Pancreas (tissue), 10 donors: ENCODE measurements around the gene HIVEP2. TPM values are rescaled to one million over a fixed set of nuclear protein-coding genes. Genes with fewer than 3 reads are reported as not detected.

Source experiments
- ATAC-seq, 4 donors: fragments of 200-7000 bp; cut with Tn5 transposase; one replicate each; pipeline versions ENCODE4 v1.8.0 to v1.9.1; 2020; ENCODE audit warnings: mild to moderate bottlenecking in 4 of 4, moderate library complexity in 4 of 4
- DNase-seq, 6 donors: peaks; one replicate each; pipeline ENCODE4 v3.0.0-alpha.2; 2020
- FAIRE-seq: peaks from 2 replicates; lab custom pipeline; 2012; peaks lifted over from hg19 to GRCh38; lab: Jason Lieb, UNC
- H3K27ac ChIP-seq, 4 donors: fragments of 200-600 bp; sonication (generic); 1 replicate in 3 of 4; 2 replicates in 1 of 4; pipeline versions ENCODE4 v1.5.0 to v1.8.0; 2020
- H3K27me3 ChIP-seq, 4 donors: fragments of 200-600 bp; one replicate each; pipeline ENCODE4 v1.8.0; 2021
- H3K36me3 ChIP-seq, 3 donors: fragments of 200-600 bp; sonication (generic) in 1 of 3; one replicate each; pipeline versions ENCODE4 v1.5.0 to v1.8.0; 2020 to 2021
- H3K4me1 ChIP-seq, 3 donors: fragments of 200-600 bp; one replicate each; pipeline ENCODE4 v1.8.0; 2021
- H3K4me3 ChIP-seq, 4 donors: fragments of 200-600 bp; sonication (generic) in 2 of 4; one replicate each; pipeline versions ENCODE4 v1.5.0 to v1.8.0; 2020 to 2021
- H3K9me3 ChIP-seq, 4 donors: fragments of 200-600 bp; one replicate each; pipeline ENCODE4 v1.8.0; 2021
- WGBS, 2 donors: extraction: QIAGEN DNeasy Blood & Tissue Kit; methylation state at CpG; one replicate each; pipeline ENCODE4 v1.1.7; 2013; 5-methylcytosine and 5-hydroxymethylcytosine counted together
- intact Hi-C, 3 donors: fragments of 100-400 bp; cut with DNase I; formaldehyde crosslinking; loops; one replicate each; pipeline versions ENCODE4 v1.11.1 to v1.14.2; 2022
- polyA plus RNA-seq, 2 donors: library from polyadenylated mRNA; stranded (reverse); fragments of 200-250 nt; gene quantifications; one replicate each; pipeline ENCODE4 v1.2.3, GENCODE V29; 2013
- total RNA-seq, 6 donors: library from RNA; stranded (reverse); fragmentation: NEBNext Ultra II Directional in 4 of 6; extraction: Animal tissue kit (Norgen Biotek cat#: 25700) in 4 of 6; gene quantifications; one replicate each; pipeline versions ENCODE4 v1.2.1 to v1.2.4, GENCODE V29; 2021 to 2023
- TF ChIP-seq, protein P1 (sequence below), 4 donors: fragments of 200-600 bp; sonication (generic) in 3 of 4; IDR thresholded peaks; one replicate each; pipeline versions ENCODE4 v1.5.0 to v1.8.0; 2021; ENCODE audit warnings: antibody characterized with exemption in 4 of 4
- donor health status: healthy with polysubstance abuse.
- donor health status: DM: no; HTN: no; CAD: no; lungs with moderate emphysema.
- donor health status: DM: no; HTN: no; CAD: no.
- donor health status: control.
- donor health status: control.
- donor health status: Bipolar disorder and iron deficiency.
- donor health status: DM: yes; HTN: yes; CAD: no.
- donor health status: DM: no; HTN: no; CAD: no.
- donor health status: DM: no; HTN: no; CAD: no.
- donor health status: DM: yes; HTN: yes; CAD: no.

Gene HIVEP2
- total and polyA plus RNA-seq, 8 donors, result 3.8 to 14.0 (median 8.6) TPM

GRCh38 chr6:142937986-142938385 is 7.0 kb downstream of the HIVEP2 start:
- Histone ChIP-seq H3K4me1 (peaks cover 11 to 52% (median 27%) of the 10 kb centered on the region in 3 donors), H3K9me3 (no peaks in the 10 kb centered on the region), H3K36me3 (no peaks in the 10 kb centered on the region), H3K27ac (no peak overlapping the region), H3K27me3 (no peaks in the 10 kb centered on the region), H3K4me3 (no peak overlapping the region)
- DNase-seq, result no peak
- 88 to 89% methylated on average over 5 of the region's 5 CpGs for WGBS, 2 donors
- no peak for ATAC-seq
- intact Hi-C loops, result no loop called here
- no peak for FAIRE-seq
- TF ChIP-seq, protein P1, sequence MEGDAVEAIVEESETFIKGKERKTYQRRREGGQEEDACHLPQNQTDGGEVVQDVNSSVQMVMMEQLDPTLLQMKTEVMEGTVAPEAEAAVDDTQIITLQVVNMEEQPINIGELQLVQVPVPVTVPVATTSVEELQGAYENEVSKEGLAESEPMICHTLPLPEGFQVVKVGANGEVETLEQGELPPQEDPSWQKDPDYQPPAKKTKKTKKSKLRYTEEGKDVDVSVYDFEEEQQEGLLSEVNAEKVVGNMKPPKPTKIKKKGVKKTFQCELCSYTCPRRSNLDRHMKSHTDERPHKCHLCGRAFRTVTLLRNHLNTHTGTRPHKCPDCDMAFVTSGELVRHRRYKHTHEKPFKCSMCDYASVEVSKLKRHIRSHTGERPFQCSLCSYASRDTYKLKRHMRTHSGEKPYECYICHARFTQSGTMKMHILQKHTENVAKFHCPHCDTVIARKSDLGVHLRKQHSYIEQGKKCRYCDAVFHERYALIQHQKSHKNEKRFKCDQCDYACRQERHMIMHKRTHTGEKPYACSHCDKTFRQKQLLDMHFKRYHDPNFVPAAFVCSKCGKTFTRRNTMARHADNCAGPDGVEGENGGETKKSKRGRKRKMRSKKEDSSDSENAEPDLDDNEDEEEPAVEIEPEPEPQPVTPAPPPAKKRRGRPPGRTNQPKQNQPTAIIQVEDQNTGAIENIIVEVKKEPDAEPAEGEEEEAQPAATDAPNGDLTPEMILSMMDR (IDR thresholded peaks at IDR 0.05), result no peak

DNA sequence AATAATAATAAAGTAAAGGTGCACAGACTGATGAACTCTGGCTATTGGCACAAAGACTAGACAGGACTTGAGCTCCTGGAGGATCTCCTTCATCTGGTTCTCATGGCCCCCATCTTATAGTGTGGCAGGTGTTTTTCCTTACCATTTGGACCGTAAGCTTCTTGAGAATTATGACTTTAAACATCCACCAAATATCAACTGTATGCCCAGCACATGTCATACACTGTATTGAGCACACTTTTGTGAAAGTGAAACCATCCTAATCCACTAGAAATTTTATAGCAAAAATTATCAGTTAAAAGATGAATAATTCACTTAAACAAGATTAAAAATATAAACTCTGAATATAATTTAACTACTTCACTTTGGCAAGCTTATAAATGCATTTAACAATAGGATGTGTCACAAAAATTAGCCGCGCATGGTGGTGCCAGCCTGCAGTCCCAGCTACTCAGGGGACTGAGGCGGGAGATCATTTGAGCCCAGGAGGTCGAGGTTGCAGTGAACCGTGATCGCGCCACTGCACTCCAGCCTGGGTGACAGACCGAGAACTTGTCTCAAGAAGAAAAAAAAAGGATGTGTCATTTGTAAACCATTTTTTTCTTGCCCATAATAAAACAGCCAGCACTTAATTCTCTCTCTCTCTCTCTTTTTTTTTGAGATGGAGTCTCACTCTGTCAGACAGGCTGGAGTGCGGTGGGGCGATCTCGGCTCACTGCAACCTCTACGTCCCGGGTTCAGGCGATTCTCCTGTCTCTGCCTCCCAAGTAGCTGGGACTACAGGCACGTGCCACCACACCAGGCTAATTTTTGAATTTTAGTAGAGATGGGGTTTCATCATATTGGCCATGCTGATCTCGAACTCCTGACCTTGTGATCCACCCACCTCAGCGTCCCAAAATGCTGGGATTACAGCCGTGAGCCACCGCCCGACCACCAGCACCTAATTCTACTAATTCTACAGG is 9.1 kb downstream of the HIVEP2 start:
- H3K27me3 ChIP-seq, result no peaks in the 10 kb centered on the region
- no peak for FAIRE-seq
- intact Hi-C loops, result no loop called here
- no peak overlapping the region for H3K4me3 ChIP-seq
- H3K4me1 ChIP-seq, result peaks cover 9 to 41% (median 14%) of the 10 kb centered on the region in 3 donors
- no peaks in the 10 kb centered on the region for H3K9me3 ChIP-seq
- no peaks in the 10 kb centered on the region for H3K36me3 ChIP-seq
- TF ChIP-seq, protein P1 (IDR thresholded peaks at IDR 0.05), result no peak
- no peak for ATAC-seq
- no peak for DNase-seq
- WGBS, 2 donors, result 96 to 97% methylated on average over 21 of the region's 21 CpGs
- no peak overlapping the region for H3K27ac ChIP-seq

GRCh38 chr6:142934599-142934998 is 10.4 kb downstream of the HIVEP2 start:
- H3K4me1 ChIP-seq, result peaks cover 8 to 31% (median 9%) of the 10 kb centered on the region in 3 donors
- TF ChIP-seq, protein P1 (IDR thresholded peaks at IDR 0.05), result no peak

GRCh38 chr6:142934106-142934505 is 10.9 kb downstream of the HIVEP2 start:
- H3K4me1 ChIP-seq, result peaks cover 8 to 27% (median 9%) of the 10 kb centered on the region in 3 donors
- intact Hi-C loops, result no loop called here
- no peaks in the 10 kb centered on the region for H3K9me3 ChIP-seq
- H3K4me3 ChIP-seq, result no peak overlapping the region
- TF ChIP-seq, protein P1 (IDR thresholded peaks at IDR 0.05), result no peak
- FAIRE-seq (no peak), DNase-seq (no peak), ATAC-seq (peak in 1 of 4 donors; percentile 60)
- H3K27me3 ChIP-seq, result no peaks in the 10 kb centered on the region
- no peak overlapping the region for H3K27ac ChIP-seq
- no peaks in the 10 kb centered on the region for H3K36me3 ChIP-seq

More at GRCh38 chr6:142934599-142934998, 10.4 kb downstream of the HIVEP2 start:
- intact Hi-C loops, result no loop called here
- no peaks in the 10 kb centered on the region for H3K36me3 ChIP-seq
- H3K9me3 ChIP-seq, result no peaks in the 10 kb centered on the region
- no peak overlapping the region for H3K4me3 ChIP-seq
- no peak overlapping the region for H3K27ac ChIP-seq
- DNase-seq, result no peak
- ATAC-seq, result no peak
- WGBS, 2 donors, result 89 to 95% methylated on average over 3 of the region's 3 CpGs
- FAIRE-seq, result no peak
- no peaks in the 10 kb centered on the region for H3K27me3 ChIP-seq

DNA sequence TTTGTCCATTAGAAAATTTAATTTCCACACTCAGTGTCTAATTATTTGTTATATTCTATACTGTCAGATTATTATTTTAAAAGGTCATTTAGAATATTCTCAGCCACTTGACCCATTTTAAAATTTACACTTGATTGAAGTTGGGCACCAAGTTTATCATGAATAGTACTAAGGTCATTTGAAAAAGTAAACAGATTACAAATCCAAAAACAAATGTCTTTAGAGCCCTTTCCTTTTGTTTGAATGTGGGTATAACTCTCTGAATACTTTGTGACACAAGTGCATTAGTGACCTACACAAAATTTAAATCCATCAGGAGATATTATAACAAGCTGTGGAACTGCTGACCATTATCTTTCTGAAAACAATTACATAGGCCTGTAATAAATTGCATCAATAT is 11.3 kb downstream of the HIVEP2 start:
- Histone ChIP-seq H3K27me3 (no peaks in the 10 kb centered on the region), H3K36me3 (no peaks in the 10 kb centered on the region), H3K4me3 (no peak overlapping the region), H3K9me3 (no peaks in the 10 kb centered on the region), H3K27ac (no peak overlapping the region), H3K4me1 (peaks cover 8 to 23% (median 9%) of the 10 kb centered on the region in 3 donors)
- DNase-seq, result no peak
- no peak for FAIRE-seq
- intact Hi-C loops, result no loop called here
- no peak for ATAC-seq
- TF ChIP-seq, protein P1 (IDR thresholded peaks at IDR 0.05), result no peak
